Tibial artery (tissue), 4 donors: ENCODE measurements around the gene GEN1.

ENCODE experiments used
- DNase-seq, 2 donors: peaks; one replicate each; pipeline ENCODE4 v3.0.0-alpha.2; 2019
- H3K27ac ChIP-seq, 2 donors: fragments of 200-600 bp; sonication (generic) in 1 of 2; 1 replicate in 1 of 2; 2 replicates in 1 of 2; pipeline ENCODE4 v1.5.1; 2018 to 2019; ENCODE audit warnings: mild to moderate bottlenecking in 1 of 2
- H3K27me3 ChIP-seq, 2 donors: fragments of 200-600 bp; sonication (generic) in 1 of 2; one replicate each; pipeline versions ENCODE4 v1.5.1 to v1.6.0; 2016 to 2019
- H3K36me3 ChIP-seq, 3 donors: fragments of 200-600 bp; sonication (generic) in 2 of 3; one replicate each; pipeline ENCODE4 v1.5.1; 2016 to 2019; ENCODE audit warnings: mild to moderate bottlenecking in 2 of 3
- H3K4me1 ChIP-seq, 4 donors: fragments of 200-600 bp; sonication (generic) in 2 of 4; 1 replicate in 3 of 4; 2 replicates in 1 of 4; pipeline ENCODE4 v1.5.1; 2016 to 2019
- H3K4me3 ChIP-seq, 2 donors: fragments of 200-600 bp; sonication (generic) in 1 of 2; 1 replicate in 1 of 2; 2 replicates in 1 of 2; pipeline ENCODE4 v1.5.1; 2018 to 2019; ENCODE audit warnings: mild to moderate bottlenecking in 2 of 2
- H3K9me3 ChIP-seq, 3 donors: fragments of 200-600 bp; sonication (generic) in 1 of 3; one replicate each; pipeline ENCODE4 v1.5.1; 2016 to 2019
- intact Hi-C: fragments of 100-400 bp; cut with DNase I; formaldehyde crosslinking; loops from one replicate; pipeline ENCODE4 v1.15.0; 2023; ENCODE audit warnings: low total_unique reads
- TF ChIP-seq, protein P1 (sequence below), 2 experiments: fragments of 200-600 bp in 1 of 2; fragments of 450-650 bp in 1 of 2; IDR thresholded peaks; one replicate each; pipeline ENCODE4 v1.5.1; 2017 to 2019; ENCODE audit warnings: antibody characterized with exemption in 2 of 2, mild to moderate bottlenecking in 1 of 2, moderate library complexity in 1 of 2

Gene GEN1

DNA sequence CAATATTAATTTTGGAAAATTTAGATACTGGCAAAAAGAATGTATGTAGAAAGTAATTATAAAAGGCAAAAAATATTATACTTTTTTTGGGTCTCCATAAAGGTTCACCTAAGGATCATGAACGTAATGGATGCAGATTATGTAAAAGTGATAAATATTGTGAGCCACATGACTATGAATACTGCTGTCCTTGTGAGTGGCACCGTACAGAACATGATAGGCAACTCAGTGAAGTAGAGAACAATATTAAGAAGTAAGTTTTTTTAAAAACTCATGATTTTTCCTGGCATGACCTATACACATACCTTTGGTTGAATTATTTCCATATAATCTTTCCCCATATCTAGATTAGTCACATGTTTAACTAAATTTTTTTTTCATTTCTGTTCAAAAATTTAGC is 18.6 kb downstream of the GEN1 start:
- Histone ChIP-seq H3K36me3 (peaks cover 0 to 2% (median 0%) of the 10 kb centered on the region in 3 donors), H3K9me3 (no peaks in the 10 kb centered on the region), H3K4me1 (no peaks in the 10 kb centered on the region), H3K27ac (no peak overlapping the region), H3K4me3 (no peak overlapping the region), H3K27me3 (no peaks in the 10 kb centered on the region)
- TF ChIP-seq, protein P1, sequence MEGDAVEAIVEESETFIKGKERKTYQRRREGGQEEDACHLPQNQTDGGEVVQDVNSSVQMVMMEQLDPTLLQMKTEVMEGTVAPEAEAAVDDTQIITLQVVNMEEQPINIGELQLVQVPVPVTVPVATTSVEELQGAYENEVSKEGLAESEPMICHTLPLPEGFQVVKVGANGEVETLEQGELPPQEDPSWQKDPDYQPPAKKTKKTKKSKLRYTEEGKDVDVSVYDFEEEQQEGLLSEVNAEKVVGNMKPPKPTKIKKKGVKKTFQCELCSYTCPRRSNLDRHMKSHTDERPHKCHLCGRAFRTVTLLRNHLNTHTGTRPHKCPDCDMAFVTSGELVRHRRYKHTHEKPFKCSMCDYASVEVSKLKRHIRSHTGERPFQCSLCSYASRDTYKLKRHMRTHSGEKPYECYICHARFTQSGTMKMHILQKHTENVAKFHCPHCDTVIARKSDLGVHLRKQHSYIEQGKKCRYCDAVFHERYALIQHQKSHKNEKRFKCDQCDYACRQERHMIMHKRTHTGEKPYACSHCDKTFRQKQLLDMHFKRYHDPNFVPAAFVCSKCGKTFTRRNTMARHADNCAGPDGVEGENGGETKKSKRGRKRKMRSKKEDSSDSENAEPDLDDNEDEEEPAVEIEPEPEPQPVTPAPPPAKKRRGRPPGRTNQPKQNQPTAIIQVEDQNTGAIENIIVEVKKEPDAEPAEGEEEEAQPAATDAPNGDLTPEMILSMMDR (IDR thresholded peaks at IDR 0.05): no peak
- intact Hi-C loops: no loop called here
- no peak for DNase-seq

GRCh38 chr2:17780546-17780945 is 26.6 kb downstream of the GEN1 start:
- Histone ChIP-seq H3K9me3 (no peaks in the 10 kb centered on the region), H3K4me1 (no peaks in the 10 kb centered on the region), H3K27ac (no peak overlapping the region), H3K36me3 (peaks cover 0 to 12% (median 11%) of the 10 kb centered on the region in 3 donors), H3K27me3 (no peaks in the 10 kb centered on the region), H3K4me3 (no peak overlapping the region)
- TF ChIP-seq, protein P1 (IDR thresholded peaks at IDR 0.05): no peak
- intact Hi-C loops: no loop called here
- DNase-seq: no peak

DNA sequence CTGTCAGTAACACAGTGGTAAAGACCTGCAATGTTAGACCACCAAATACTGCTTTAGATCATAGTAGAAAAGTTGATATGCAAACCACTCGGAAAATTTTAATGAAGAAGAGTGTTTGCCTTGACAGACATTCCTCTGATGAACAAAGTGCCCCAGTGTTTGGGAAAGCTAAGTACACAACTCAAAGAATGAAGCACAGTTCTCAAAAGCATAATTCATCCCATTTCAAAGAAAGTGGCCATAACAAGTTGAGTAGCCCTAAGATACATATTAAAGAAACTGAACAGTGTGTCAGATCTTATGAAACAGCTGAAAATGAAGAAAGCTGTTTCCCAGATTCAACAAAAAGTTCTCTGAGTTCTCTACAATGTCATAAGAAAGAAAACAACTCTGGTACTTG is 27.5 kb downstream of the GEN1 start:
- no peaks in the 10 kb centered on the region for H3K4me1 ChIP-seq
- intact Hi-C loops: no loop called here
- H3K36me3 ChIP-seq: peaks cover 0 to 12% (median 11%) of the 10 kb centered on the region in 3 donors

DNA sequence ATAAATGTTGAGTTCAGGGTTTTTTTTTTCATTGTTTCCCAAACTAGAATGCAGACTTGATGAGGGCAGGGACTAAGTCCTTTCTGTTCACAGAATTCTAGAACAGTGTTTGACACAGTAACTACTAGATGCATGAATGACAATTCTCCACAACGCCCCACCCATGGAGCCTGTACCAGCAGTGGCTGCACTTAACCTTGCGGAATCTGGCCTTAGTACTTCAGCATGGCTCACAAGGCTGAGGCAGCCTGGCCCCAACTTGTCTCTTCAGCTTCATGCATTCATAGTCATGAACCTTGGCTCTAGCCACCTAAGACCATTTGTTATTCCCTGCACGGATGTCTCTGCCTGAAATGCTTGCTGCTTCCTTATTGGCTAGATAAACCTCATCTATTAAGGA is 32.8 kb downstream of the GEN1 start:
- TF ChIP-seq, protein P1 (IDR thresholded peaks at IDR 0.05): no peak
- Histone ChIP-seq H3K9me3 (no peaks in the 10 kb centered on the region), H3K27me3 (peaks cover 0 to 3% of the 10 kb centered on the region in 2 donors), H3K27ac (no peak overlapping the region), H3K4me3 (no peak overlapping the region), H3K4me1 (no peaks in the 10 kb centered on the region), H3K36me3 (no peaks in the 10 kb centered on the region)
- no peak for DNase-seq
- intact Hi-C loops: no loop called here

More for the DNA sequence above, 27.5 kb downstream of the GEN1 start:
- TF ChIP-seq, protein P1 (IDR thresholded peaks at IDR 0.05): no peak
- H3K9me3 ChIP-seq: no peaks in the 10 kb centered on the region
- DNase-seq: no peak
- no peaks in the 10 kb centered on the region for H3K27me3 ChIP-seq
- H3K27ac ChIP-seq: no peak overlapping the region
- no peak overlapping the region for H3K4me3 ChIP-seq

GRCh38 chr2:17788773-17789172 is 34.8 kb downstream of the GEN1 start:
- DNase-seq: no peak
- H3K36me3 ChIP-seq: no peaks in the 10 kb centered on the region
- intact Hi-C loops: no loop called here
- TF ChIP-seq, protein P1 (IDR thresholded peaks at IDR 0.05): no peak
- H3K27ac ChIP-seq: no peak overlapping the region
- no peaks in the 10 kb centered on the region for H3K9me3 ChIP-seq
- H3K27me3 ChIP-seq: peaks cover 0 to 3% of the 10 kb centered on the region in 2 donors
- H3K4me1 ChIP-seq: no peaks in the 10 kb centered on the region
- H3K4me3 ChIP-seq: no peak overlapping the region

GRCh38 chr2:17790536-17790935 is 36.6 kb downstream of the GEN1 start:
- TF ChIP-seq, protein P1 (IDR thresholded peaks at IDR 0.05): no peak
- no peaks in the 10 kb centered on the region for H3K4me1 ChIP-seq
- intact Hi-C loops: no loop called here
- DNase-seq: no peak
- no peak overlapping the region for H3K27ac ChIP-seq
- H3K4me3 ChIP-seq: no peak overlapping the region
- peaks cover 0 to 3% of the 10 kb centered on the region in 2 donors for H3K27me3 ChIP-seq
- no peaks in the 10 kb centered on the region for H3K9me3 ChIP-seq
- H3K36me3 ChIP-seq: no peaks in the 10 kb centered on the region
